GM12874 (cell line): Measurements from ENCODE around the gene ANO3.

ENCODE experiments used
- TF ChIP-seq, protein P1 (sequence below): IDR thresholded peaks from 2 replicates; pipeline ENCODE4 v1.5.1; 2011; ENCODE audit warnings: low read depth, mild to moderate bottlenecking, control low read depth, low read length, moderate library complexity; ENCODE audit not compliant: insufficient read depth

The ANO3 gene

DNA sequence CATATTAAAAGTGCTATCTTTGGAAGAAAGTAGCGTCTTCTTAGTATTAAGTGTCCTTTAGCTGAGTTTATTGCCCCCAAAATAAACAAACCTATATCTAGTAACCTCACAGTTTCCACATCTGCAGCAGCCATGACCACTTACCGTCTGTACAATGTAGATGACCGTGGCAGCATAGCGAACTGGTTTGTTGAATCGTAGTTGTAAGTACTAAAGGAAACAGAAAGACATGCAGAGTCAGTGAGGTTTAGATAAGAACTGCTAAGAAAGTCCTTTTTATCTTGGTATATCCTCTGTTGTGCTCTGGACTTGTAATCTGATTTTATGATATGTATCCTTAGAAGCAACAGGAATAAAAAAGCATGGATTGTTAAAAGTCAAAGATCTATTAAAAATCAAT is 380.6 kb downstream of the ANO3 start:
- TF ChIP-seq, protein P1, sequence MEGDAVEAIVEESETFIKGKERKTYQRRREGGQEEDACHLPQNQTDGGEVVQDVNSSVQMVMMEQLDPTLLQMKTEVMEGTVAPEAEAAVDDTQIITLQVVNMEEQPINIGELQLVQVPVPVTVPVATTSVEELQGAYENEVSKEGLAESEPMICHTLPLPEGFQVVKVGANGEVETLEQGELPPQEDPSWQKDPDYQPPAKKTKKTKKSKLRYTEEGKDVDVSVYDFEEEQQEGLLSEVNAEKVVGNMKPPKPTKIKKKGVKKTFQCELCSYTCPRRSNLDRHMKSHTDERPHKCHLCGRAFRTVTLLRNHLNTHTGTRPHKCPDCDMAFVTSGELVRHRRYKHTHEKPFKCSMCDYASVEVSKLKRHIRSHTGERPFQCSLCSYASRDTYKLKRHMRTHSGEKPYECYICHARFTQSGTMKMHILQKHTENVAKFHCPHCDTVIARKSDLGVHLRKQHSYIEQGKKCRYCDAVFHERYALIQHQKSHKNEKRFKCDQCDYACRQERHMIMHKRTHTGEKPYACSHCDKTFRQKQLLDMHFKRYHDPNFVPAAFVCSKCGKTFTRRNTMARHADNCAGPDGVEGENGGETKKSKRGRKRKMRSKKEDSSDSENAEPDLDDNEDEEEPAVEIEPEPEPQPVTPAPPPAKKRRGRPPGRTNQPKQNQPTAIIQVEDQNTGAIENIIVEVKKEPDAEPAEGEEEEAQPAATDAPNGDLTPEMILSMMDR = no peak
